ENCODE data around the gene OPN1SW. TPM values are rescaled to one million over a fixed set of nuclear protein-coding genes. Genes with fewer than 3 reads are reported as not detected.

OPN1SW gene
- total and polyA plus RNA-seq, 4 experiments from 2014 or later, result not detected

DNA sequence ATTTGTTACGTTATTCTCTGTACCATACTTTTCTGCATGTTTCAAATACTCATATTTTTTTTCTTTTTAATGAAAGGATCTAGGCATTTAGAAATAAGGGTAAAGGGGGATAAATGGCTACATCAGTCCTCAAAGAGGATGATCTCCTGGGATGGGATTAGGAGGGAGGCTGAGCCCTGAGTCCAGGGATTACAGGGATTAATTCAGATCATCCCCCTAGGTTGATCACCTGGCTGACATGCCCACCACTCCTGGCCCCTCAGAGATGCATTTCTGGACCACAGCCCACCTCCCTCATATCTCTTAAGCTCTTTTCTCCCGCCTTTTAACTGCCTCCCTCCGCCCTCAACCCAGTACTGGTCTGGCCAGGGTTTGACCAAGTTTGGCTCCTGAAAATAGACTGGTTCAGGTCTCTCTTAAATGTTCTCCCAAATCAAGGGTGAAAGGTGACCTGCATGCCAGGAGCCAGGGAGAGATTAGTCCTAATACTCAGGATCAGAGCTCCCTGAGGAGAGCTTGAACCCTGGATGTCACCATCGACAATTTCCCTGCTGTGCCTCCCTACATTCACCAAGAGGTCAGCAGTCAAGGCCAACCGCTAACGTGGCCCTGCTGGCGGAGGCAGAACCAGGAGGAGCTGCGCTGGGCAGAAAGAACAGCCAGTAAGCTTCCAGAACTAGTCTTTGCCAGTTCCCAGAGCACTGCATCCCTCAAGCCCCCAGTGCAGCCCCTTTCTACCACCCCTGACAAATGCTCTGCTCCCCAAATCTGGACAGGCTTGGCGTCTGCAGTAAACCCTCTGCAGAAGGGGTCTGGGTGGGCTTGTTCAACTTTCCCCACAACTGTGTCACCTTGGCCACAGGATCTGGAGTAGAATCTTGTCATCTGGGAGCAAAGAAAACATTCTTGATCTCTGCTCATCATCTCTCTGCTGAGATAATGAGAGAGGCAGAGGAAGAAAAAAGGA lies 13.1 kb upstream of the OPN1SW start:
- Histone ChIP-seq H3K4me1 (ENCODE audit: insufficient read depth, low read length) (peaks cover 15% of the 10 kb centered on the region), H3K4me3 (ENCODE audit: low read length in 2 of 2) (no peak overlapping the region), H3K27me3 (ENCODE audit: insufficient read depth, low read length) (no peaks in the 10 kb centered on the region), H3K36me3 (ENCODE audit: insufficient read depth, low read length) (no peaks in the 10 kb centered on the region), H3K27ac (ENCODE audit: low read depth, low read length) (no peak overlapping the region), H3K9me3 (ENCODE audit: control insufficient read depth in 1 of 2, low read length in 2 of 2) (no peaks in the 10 kb centered on the region)
- Mint-ChIP-seq H3K4me1 (peaks cover 7 to 23% (median 15%) of the 10 kb centered on the region in 4 donors), H3K9me3 (no peaks in the 10 kb centered on the region), H3K4me3 (peak overlapping the region in 6 of 8 donors; percentile 40 to 93 (median 86)), H3K36me3 (no peaks in the 10 kb centered on the region), H3K27ac (peak overlapping the region; percentile 26 to 81 (median 73)), H3K27me3 (no peaks in the 10 kb centered on the region)
- POLR2A ChIA-PET (ENCODE audit: partially characterized antibody), result no interaction called here
- intact Hi-C loops (cut with micrococcal nuclease), result no loop called here
- no peak for DNase-seq
- CTCF ChIA-PET (ENCODE audit: partially characterized antibody), result interaction anchor here (0.8 kb wide), 1 partner anchor 8 kb away, joined by 3 read pairs; no protein-coding TSS in a partner anchor

GRCh38 chr7:128785738-128786137 lies 10.1 kb upstream of the OPN1SW start:
- H3K27ac Mint-ChIP-seq, result no peak overlapping the region

DNA sequence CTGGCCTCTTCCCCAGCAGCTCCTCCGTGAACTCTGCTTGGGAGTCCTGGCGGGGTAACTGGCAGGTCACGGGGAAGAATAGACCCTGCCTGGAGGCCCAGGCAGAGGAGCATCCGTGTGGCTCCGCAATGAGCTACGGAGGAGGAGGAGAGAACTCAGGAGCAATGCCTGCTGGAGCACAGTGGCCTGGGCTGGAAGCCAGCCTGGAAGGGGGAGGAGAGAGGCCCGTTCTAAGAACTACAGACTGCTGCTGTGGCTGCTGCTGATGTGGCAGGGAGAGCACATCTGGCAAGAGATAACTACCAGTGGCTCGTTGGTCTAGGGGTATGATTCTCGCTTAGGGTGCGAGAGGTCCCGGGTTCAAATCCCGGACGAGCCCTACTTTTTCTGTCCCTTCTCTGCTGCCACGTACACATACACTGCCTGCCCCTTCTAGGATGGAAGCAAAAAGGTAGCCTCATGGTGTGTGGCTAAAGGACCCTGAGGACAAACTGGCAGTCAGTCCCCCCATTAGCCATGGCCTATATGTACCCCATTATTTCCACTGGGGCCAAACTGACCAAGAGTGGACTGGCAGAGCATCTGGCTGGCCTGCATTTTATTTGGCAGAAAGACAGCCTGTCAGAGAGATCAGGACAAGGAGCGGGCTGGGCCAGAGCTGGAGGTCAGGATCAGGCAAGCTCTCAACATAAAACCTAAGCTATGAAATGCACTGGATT lies 7.7 kb upstream of the OPN1SW start:
- Mint-ChIP-seq H3K4me3 (no peak overlapping the region), H3K27ac (no peak overlapping the region), H3K4me1 (peaks cover 0 to 5% (median 2%) of the 10 kb centered on the region in 4 donors), H3K27me3 (no peaks in the 10 kb centered on the region), H3K36me3 (no peaks in the 10 kb centered on the region), H3K9me3 (peaks cover 0 to 6% (median 4%) of the 10 kb centered on the region in 8 donors)
- no peak overlapping the region for H3K27ac ChIP-seq (ENCODE audit: low read depth, low read length)
- no peak for DNase-seq
- H3K9me3 ChIP-seq (ENCODE audit: control insufficient read depth in 1 of 2, low read length in 2 of 2), result no peaks in the 10 kb centered on the region
- intact Hi-C loops (cut with micrococcal nuclease), result no loop called here
- CTCF ChIA-PET (ENCODE audit: partially characterized antibody), result interaction anchor here (0.9 to 1.5 kb wide), 2 partner anchors 11 to 16 kb away, joined by 3 read pairs; no protein-coding TSS in a partner anchor
- no peak overlapping the region for H3K4me3 ChIP-seq (ENCODE audit: low read length in 2 of 2)
- H3K27me3 ChIP-seq (ENCODE audit: insufficient read depth, low read length), result no peaks in the 10 kb centered on the region
- H3K36me3 ChIP-seq (ENCODE audit: insufficient read depth, low read length), result no peaks in the 10 kb centered on the region
- POLR2A ChIA-PET (ENCODE audit: partially characterized antibody), result no interaction called here
- no peaks in the 10 kb centered on the region for H3K4me1 ChIP-seq (ENCODE audit: insufficient read depth, low read length)

More at GRCh38 chr7:128785738-128786137, 10.1 kb upstream of the OPN1SW start:
- intact Hi-C loops (cut with micrococcal nuclease), result no loop called here
- H3K27me3 ChIP-seq (ENCODE audit: insufficient read depth, low read length), result no peaks in the 10 kb centered on the region
- H3K36me3 ChIP-seq (ENCODE audit: insufficient read depth, low read length), result no peaks in the 10 kb centered on the region
- Mint-ChIP-seq H3K36me3 (no peaks in the 10 kb centered on the region), H3K4me3 (no peak overlapping the region), H3K4me1 (peaks cover 6 to 19% (median 12%) of the 10 kb centered on the region in 4 donors), H3K9me3 (no peaks in the 10 kb centered on the region), H3K27me3 (no peaks in the 10 kb centered on the region)
- no peaks in the 10 kb centered on the region for H3K9me3 ChIP-seq (ENCODE audit: control insufficient read depth in 1 of 2, low read length in 2 of 2)
- CTCF ChIA-PET (ENCODE audit: partially characterized antibody), result interaction anchor here (0.7 to 1.2 kb wide), 2 partner anchors 11 to 45 kb away, joined by 3 read pairs; no protein-coding TSS in a partner anchor
- H3K27ac ChIP-seq (ENCODE audit: low read depth, low read length), result no peak overlapping the region
- DNase-seq, result no peak
- POLR2A ChIA-PET (ENCODE audit: partially characterized antibody), result no interaction called here
- no peak overlapping the region for H3K4me3 ChIP-seq (ENCODE audit: low read length in 2 of 2)
- H3K4me1 ChIP-seq (ENCODE audit: insufficient read depth, low read length), result peaks cover 5% of the 10 kb centered on the region

DNA sequence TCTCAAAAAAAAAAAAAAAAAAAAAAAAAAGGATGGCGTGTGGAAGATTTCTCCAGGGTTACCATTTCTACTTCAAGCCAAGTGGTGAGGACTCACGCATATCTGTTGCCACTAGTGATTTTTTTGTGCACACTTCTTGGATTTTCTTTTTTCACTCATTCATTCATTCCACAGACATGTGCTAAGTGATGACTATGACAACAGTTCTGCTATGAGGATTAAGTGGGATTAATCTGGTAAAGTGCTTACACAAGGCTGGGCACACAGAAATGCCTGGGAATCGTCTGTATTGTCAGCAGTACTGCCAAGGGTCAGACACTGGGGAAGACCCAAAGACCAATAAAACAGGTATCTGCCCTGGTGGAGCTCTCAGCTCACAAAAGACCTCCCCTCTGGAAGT lies 6.3 kb upstream of the OPN1SW start:
- H3K4me1 Mint-ChIP-seq, result peaks cover 0 to 1% (median 0%) of the 10 kb centered on the region in 4 donors
- Histone ChIP-seq H3K27me3 (ENCODE audit: insufficient read depth, low read length) (no peaks in the 10 kb centered on the region), H3K4me3 (ENCODE audit: low read length in 2 of 2) (no peak overlapping the region), H3K27ac (ENCODE audit: low read depth, low read length) (no peak overlapping the region), H3K4me1 (ENCODE audit: insufficient read depth, low read length) (no peaks in the 10 kb centered on the region), H3K9me3 (ENCODE audit: control insufficient read depth in 1 of 2, low read length in 2 of 2) (no peaks in the 10 kb centered on the region), H3K36me3 (ENCODE audit: insufficient read depth, low read length) (no peaks in the 10 kb centered on the region)
- ChIA-PET POLR2A (ENCODE audit: partially characterized antibody) (no interaction called here), CTCF (ENCODE audit: partially characterized antibody) (no interaction called here)
- intact Hi-C loops (cut with micrococcal nuclease), result no loop called here
- H3K4me3 Mint-ChIP-seq, result no peak overlapping the region
- DNase-seq, result no peak
- peaks cover 2 to 21% (median 17%) of the 10 kb centered on the region in 8 donors for H3K9me3 Mint-ChIP-seq
- H3K36me3 Mint-ChIP-seq, result peaks cover 3 to 8% of the 10 kb centered on the region in 2 donors
- no peak overlapping the region for H3K27ac Mint-ChIP-seq
- H3K27me3 Mint-ChIP-seq, result peaks cover 0 to 2% of the 10 kb centered on the region in 2 donors

DNA sequence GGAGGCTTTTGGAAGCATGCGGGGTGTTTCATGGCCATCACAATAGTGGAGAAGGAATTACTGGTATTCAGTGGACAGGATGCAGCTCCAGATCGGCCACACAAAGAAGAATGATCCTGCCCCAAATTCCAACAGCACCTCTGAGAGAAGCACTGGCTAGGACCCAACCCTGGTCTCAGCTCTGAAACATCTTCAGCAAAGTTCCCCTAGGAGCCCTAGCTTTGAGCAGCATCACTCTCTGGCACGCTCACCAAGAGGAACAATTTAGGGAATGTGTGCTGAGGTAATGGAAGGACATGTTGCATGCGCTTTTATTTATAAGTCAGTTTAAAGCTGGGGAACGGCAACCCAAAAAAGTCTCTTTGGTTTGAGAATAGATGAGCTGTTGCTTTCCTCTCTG lies 5.5 kb upstream of the OPN1SW start:
- no peak overlapping the region for H3K4me3 ChIP-seq (ENCODE audit: low read length in 2 of 2)
- no peak overlapping the region for H3K27ac ChIP-seq (ENCODE audit: low read depth, low read length)
- no peak overlapping the region for H3K4me3 Mint-ChIP-seq
- H3K27ac Mint-ChIP-seq, result no peak overlapping the region
- H3K27me3 ChIP-seq (ENCODE audit: insufficient read depth, low read length), result no peaks in the 10 kb centered on the region
- H3K27me3 Mint-ChIP-seq, result peaks cover 0 to 2% of the 10 kb centered on the region in 2 donors
- POLR2A ChIA-PET (ENCODE audit: partially characterized antibody), result interaction anchor here (1.4 kb wide), 1 partner anchor 11 kb away, joined by 3 read pairs; no protein-coding TSS in a partner anchor
- intact Hi-C loops (cut with micrococcal nuclease), result no loop called here
- H3K4me1 ChIP-seq (ENCODE audit: insufficient read depth, low read length), result no peaks in the 10 kb centered on the region
- H3K9me3 Mint-ChIP-seq, result peaks cover 2 to 22% (median 20%) of the 10 kb centered on the region in 8 donors
- peaks cover 0 to 2% (median under 1%) of the 10 kb centered on the region in 4 donors for H3K4me1 Mint-ChIP-seq
- peaks cover 3 to 8% of the 10 kb centered on the region in 2 donors for H3K36me3 Mint-ChIP-seq
- no peaks in the 10 kb centered on the region for H3K36me3 ChIP-seq (ENCODE audit: insufficient read depth, low read length)
- no peak for DNase-seq
- no peaks in the 10 kb centered on the region for H3K9me3 ChIP-seq (ENCODE audit: control insufficient read depth in 1 of 2, low read length in 2 of 2)
- CTCF ChIA-PET (ENCODE audit: partially characterized antibody), result no interaction called here

DNA sequence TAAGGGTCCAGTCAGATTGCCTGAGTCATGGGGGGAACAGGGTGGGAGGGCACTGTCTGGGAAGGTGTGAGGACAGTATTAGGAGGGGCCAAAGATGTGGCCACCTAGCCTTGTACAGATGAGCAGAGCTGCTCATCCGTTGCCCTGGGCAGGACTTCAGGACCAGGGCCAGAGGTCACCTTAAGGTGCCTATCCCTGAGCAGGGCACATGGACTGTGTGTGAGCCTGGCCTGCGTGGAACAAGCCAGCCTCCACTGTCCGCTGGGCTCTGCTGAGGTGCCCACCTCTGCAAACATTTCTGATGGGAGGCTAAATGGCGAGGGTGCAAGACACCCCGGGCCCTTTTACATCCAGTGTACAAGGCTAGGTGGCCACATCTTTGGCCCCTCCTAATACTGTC lies 3.4 kb upstream of the OPN1SW start:
- no peak overlapping the region for H3K27ac Mint-ChIP-seq
- ChIA-PET POLR2A (ENCODE audit: partially characterized antibody) (no interaction called here), CTCF (ENCODE audit: partially characterized antibody) (no interaction called here)
- peaks cover 0 to 2% (median 0%) of the 10 kb centered on the region in 4 donors for H3K4me1 Mint-ChIP-seq
- Histone ChIP-seq H3K4me3 (ENCODE audit: low read length in 2 of 2) (no peak overlapping the region), H3K27me3 (ENCODE audit: insufficient read depth, low read length) (no peaks in the 10 kb centered on the region), H3K9me3 (ENCODE audit: control insufficient read depth in 1 of 2, low read length in 2 of 2) (no peaks in the 10 kb centered on the region), H3K4me1 (ENCODE audit: insufficient read depth, low read length) (no peaks in the 10 kb centered on the region), H3K27ac (ENCODE audit: low read depth, low read length) (no peak overlapping the region), H3K36me3 (ENCODE audit: insufficient read depth, low read length) (no peaks in the 10 kb centered on the region)
- H3K4me3 Mint-ChIP-seq, result no peak overlapping the region
- intact Hi-C loops (cut with micrococcal nuclease), result no loop called here
- peaks cover 0 to 2% of the 10 kb centered on the region in 2 donors for H3K27me3 Mint-ChIP-seq
- no peak for DNase-seq
- H3K36me3 Mint-ChIP-seq, result peaks cover 8 to 14% of the 10 kb centered on the region in 2 donors
- peaks cover 2 to 22% (median 20%) of the 10 kb centered on the region in 8 donors for H3K9me3 Mint-ChIP-seq
